AG09319 (cell line): Measurements from ENCODE around the gene TBCEL.

ENCODE experiments used
- DNase-seq: peaks from one replicate; pipeline ENCODE4 v3.0.0-alpha.2; 2010; ENCODE audit warnings: low read depth; ENCODE audit errors: extremely low read depth
- TF ChIP-seq, protein P1 (sequence below): IDR thresholded peaks from 2 replicates; pipeline ENCODE4 v1.5.1; 2011; ENCODE audit warnings: low read depth, mild to moderate bottlenecking, inconsistent platforms, low read length, moderate library complexity

The TBCEL gene

DNA sequence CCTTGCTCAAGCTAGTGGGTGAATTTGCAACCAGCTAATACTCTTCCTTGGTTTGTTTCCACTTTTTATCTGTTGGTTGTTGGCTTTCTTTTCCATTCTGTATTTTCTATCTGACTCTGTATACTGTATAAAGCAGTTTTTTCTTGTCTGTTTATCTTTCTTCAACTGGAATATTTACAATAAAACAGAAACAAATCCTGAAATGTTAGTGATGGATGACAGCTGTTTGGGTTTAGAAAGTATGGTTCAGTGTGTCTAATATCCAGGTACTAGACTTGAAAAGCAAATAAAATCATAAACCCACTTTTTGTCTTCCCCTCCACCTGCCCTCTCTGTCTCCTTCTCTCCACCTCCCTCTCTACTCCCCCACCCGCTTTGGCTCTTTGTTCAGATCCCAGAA lies 35.3 kb upstream of the TBCEL start:
- DNase-seq = no peak
- TF ChIP-seq, protein P1, sequence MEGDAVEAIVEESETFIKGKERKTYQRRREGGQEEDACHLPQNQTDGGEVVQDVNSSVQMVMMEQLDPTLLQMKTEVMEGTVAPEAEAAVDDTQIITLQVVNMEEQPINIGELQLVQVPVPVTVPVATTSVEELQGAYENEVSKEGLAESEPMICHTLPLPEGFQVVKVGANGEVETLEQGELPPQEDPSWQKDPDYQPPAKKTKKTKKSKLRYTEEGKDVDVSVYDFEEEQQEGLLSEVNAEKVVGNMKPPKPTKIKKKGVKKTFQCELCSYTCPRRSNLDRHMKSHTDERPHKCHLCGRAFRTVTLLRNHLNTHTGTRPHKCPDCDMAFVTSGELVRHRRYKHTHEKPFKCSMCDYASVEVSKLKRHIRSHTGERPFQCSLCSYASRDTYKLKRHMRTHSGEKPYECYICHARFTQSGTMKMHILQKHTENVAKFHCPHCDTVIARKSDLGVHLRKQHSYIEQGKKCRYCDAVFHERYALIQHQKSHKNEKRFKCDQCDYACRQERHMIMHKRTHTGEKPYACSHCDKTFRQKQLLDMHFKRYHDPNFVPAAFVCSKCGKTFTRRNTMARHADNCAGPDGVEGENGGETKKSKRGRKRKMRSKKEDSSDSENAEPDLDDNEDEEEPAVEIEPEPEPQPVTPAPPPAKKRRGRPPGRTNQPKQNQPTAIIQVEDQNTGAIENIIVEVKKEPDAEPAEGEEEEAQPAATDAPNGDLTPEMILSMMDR = no peak

DNA sequence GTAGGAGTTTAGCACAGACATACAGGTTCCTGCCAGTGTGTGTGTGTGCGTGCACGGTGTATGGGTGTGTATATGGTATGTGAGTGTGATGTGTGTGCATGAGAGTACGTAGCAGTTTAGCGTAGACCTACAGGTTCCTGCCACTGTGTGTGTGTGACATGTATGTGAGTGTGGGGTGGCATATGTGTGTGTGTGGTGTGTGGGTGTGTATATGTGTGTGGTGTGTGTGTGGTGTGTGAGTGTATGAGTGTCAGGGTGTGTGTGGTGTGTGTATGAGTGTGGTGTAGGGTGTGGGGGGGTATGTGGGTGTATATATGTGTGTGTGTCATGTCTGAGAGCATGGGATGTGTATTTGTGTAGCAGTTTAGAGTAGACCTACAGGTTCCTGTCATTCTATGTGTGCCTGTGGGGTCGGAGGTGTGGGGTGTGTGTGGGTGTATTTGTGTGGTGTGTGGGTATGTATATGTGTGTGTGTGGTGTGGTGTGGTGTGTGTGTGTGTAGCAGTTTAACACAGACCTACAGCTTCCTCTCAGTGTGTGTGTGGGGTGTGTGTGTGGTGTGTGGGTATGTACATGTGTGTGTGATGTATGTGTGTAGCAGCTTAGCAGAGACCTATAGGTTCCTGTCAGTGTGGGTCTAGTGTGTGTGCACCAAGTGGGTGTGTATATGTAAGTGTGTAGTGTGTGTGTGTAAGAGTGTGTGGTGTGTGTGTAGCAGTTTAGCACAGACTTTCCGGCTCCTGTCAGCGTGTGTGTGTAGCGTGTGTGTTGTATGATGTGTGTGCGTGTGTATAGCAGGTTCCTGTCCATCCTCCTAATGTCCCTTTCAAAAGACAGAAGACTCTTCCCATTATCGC lies 31.8 kb upstream of the TBCEL start:
- TF ChIP-seq, protein P1 = no peak
- no peak for DNase-seq

DNA sequence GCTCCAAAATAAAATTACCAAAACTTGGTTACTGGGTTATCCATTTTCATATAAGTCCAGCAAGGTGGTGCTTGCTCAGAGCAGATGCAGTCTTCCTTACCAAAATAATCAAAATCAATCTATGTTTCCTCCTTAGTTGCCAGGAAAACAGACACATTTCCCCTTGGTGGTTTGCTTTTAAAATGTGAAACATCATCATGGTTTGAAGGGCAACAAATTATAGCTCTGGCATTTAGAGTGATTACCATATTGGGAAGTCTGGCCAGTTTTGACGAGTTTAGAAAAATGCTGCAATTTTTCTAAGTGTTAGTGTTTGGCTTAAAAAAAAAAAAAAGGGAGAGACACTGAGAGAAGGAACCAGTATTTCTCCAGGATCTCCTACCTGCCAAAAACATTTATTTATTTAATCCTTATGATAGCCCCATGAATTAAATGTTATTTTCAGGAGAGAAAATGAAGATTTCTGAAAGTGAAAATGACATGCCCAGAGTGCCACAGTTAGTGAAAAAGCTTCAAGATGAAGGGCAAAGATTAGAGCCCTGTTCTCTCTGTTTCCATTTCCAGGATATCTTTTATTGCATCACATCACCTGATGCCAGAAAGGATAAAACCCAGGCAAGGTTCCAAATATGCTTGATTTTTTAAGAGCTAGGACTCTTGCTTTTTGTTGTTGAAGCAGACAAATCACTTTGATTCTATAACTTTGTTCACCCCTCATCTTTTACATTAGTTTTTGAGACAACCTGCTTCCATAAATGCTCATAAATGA lies 29.6 kb upstream of the TBCEL start:
- TF ChIP-seq, protein P1 = no peak
- DNase-seq = no peak

DNA sequence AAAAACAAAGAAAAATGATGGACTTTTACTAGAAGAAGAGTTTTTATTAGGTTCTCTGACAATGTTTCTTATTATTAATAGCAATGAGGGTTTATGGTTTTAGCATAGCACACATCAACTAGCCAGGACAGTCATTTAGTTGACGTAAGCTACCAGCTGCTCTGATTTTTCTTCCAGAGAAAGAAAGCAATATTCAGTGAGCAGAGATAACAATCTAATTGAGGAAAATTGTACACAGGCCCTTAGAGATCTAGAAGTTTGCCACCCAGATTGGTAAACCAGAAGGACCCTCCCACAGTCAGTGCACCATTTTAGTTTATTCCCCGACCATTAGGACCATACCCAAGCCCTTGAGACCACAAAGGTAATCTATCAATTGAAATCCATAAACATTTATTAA lies 28.7 kb upstream of the TBCEL start:
- TF ChIP-seq, protein P1 = no peak
- no peak for DNase-seq

DNA sequence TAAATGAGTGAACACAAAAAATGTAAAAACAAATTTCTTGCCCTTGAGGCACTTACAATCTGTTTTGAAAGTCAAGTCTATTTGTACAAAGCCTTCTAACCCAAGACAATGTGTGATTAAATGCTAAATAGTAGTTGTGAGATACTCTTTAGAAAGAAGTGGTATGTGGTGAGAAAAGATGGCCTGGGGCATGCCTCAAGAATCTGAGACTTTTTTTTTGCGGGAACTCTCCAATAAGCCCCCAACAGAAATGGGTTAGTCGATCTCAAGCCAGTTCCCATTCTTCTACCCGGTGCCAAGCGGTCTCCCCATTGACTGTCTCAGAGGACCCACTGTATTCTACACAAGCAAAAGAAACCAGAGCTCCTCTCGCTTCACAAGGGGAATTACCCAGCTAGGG lies 26.9 kb upstream of the TBCEL start:
- TF ChIP-seq, protein P1 = no peak
- no peak for DNase-seq

DNA sequence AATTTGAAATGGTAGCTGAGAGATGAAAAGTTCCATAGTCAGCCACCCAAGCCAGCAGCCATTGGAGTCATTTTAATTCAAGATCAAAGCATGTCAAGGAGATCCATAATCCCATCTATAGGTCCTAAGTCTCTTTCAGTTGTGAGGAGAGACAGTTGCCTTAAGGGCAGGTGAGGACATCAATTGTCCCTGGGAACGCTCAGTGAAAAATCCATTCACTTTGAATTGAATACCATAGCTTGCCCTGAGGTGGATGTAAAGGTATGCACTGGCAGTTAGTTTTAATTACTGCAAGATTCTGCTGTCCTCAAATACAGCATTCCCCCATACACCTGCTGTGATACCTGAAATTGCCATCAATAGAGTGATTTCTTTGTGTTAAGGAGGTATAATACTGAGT lies 25.3 kb upstream of the TBCEL start:
- TF ChIP-seq, protein P1 = no peak
- DNase-seq = no peak
